Keratinocyte (primary cell): ENCODE data around the gene MTMR2. TPM values are rescaled to one million over a fixed set of nuclear protein-coding genes. Genes with fewer than 3 reads are reported as not detected.

Experiments
- DNase-seq: peaks from one replicate; pipeline ENCODE4 v3.0.0-alpha.2; 2011; ENCODE audit warnings: low read depth, missing footprints, low spot score
- FAIRE-seq: peaks from 2 replicates; lab custom pipeline; 2011; peaks lifted over from hg19 to GRCh38; lab: Jason Lieb, UNC
- H2AFZ ChIP-seq: 2 replicates; pipeline ENCODE4 v1.6.0; 2012; ENCODE audit warnings: low read length, control low read depth, inconsistent platforms; ENCODE audit not compliant: control insufficient read depth
- H3K27ac ChIP-seq: 2 replicates; pipeline ENCODE4 v1.5.1; 2011; ENCODE audit warnings: low read length; ENCODE audit not compliant: control insufficient read depth, insufficient read depth
- H3K27me3 ChIP-seq: 3 replicates; pipeline ENCODE4 v1.6.0; 2011; ENCODE audit warnings: low read length; ENCODE audit not compliant: control insufficient read depth, insufficient read depth; ENCODE audit errors: extremely low read depth
- H3K36me3 ChIP-seq, 2 experiments: 2 replicates in 1 of 2; 3 replicates in 1 of 2; pipeline ENCODE4 v1.5.1; 2011; ENCODE audit warnings: low read length in 2 of 2, mild to moderate bottlenecking in 1 of 2; ENCODE audit not compliant: control insufficient read depth in 2 of 2, insufficient read depth in 2 of 2; ENCODE audit errors: extremely low read depth in 1 of 2
- H3K4me1 ChIP-seq: 3 replicates; pipeline ENCODE4 v1.5.1; 2011; ENCODE audit warnings: low read length; ENCODE audit not compliant: control insufficient read depth, insufficient read depth; ENCODE audit errors: extremely low read depth
- H3K4me2 ChIP-seq: 3 replicates; pipeline ENCODE4 v1.6.0; 2011; ENCODE audit warnings: low read depth, low read length; ENCODE audit not compliant: control insufficient read depth, insufficient read depth; ENCODE audit errors: extremely low read depth
- H3K4me3 ChIP-seq, 3 experiments: fragments of 200-600 bp in 1 of 3; sonication (generic) in 1 of 3; 2 replicates in 2 of 3; 3 replicates in 1 of 3; pipeline ENCODE4 v1.5.1; 2011 to 2016; ENCODE audit warnings: low read length in 3 of 3, mild to moderate bottlenecking in 3 of 3, control low read depth in 2 of 3, inconsistent platforms in 1 of 3, low read depth in 1 of 3, mixed read lengths in 1 of 3, mixed run types in 1 of 3, moderate library complexity in 1 of 3; ENCODE audit not compliant: control insufficient read depth in 2 of 3, insufficient read depth in 2 of 3; ENCODE audit errors: extremely low read depth in 1 of 3
- H3K79me2 ChIP-seq: 2 replicates; pipeline ENCODE4 v1.6.0; 2012; ENCODE audit warnings: low read length; ENCODE audit not compliant: control insufficient read depth, insufficient read depth
- H3K9ac ChIP-seq: 3 replicates; pipeline ENCODE4 v1.6.0; 2011; ENCODE audit warnings: low read length; ENCODE audit not compliant: control insufficient read depth, insufficient read depth; ENCODE audit errors: extremely low read depth
- H3K9me1 ChIP-seq: 3 replicates; pipeline ENCODE4 v1.6.0; 2011; ENCODE audit warnings: low read length; ENCODE audit not compliant: control insufficient read depth, insufficient read depth; ENCODE audit errors: extremely low read depth
- H3K9me3 ChIP-seq: 2 replicates; pipeline ENCODE4 v1.5.1; 2012; ENCODE audit warnings: low read depth, low read length; ENCODE audit not compliant: control insufficient read depth
- H4K20me1 ChIP-seq: 3 replicates; pipeline ENCODE4 v1.6.0; 2011; ENCODE audit warnings: low read length; ENCODE audit not compliant: control insufficient read depth, insufficient read depth; ENCODE audit errors: extremely low read depth
- EZH2 ChIP-seq: IDR thresholded peaks from one replicate; pipeline ENCODE4 v1.6.1; 2012; ENCODE audit warnings: inconsistent platforms, mild to moderate bottlenecking, low read length, moderate library complexity
- dilution Hi-C: fragments of 300-500 bp; cut with MboI; formaldehyde crosslinking; loops from one replicate; pipeline ENCODE4 v1.7.0; 2020; ENCODE audit warnings: low sequenced_read_pairs; ENCODE audit not compliant: extremely low pct_ligation_motif_present
- polyA plus RNA-seq, 5 experiments: library from polyadenylated mRNA; depleted of rRNA in 3 of 5; stranded (reverse) in 3 of 5; stranded (forward) in 1 of 5; unstranded in 1 of 5; fragments of >200 nt; gene quantifications; 1 replicate in 1 of 5; 2 replicates in 3 of 5; 3 replicates in 1 of 5; pipeline versions ENCODE4 v1.2.1 to v1.2.3, GENCODE V29; 2011 to 2012; ENCODE audit warnings: missing spikeins in 2 of 5, low read depth in 1 of 5, low replicate concordance in 1 of 5
- TF ChIP-seq, protein P1 (sequence below), 3 experiments: IDR thresholded peaks in 1 of 3; conservative IDR thresholded peaks in 1 of 3; optimal IDR thresholded peaks in 1 of 3; 2 replicates in 2 of 3; 3 replicates in 1 of 3; pipeline versions ENCODE3 to v1.5.1; 2011; ENCODE audit warnings: low read length in 3 of 3, mild to moderate bottlenecking in 3 of 3, moderate library complexity in 2 of 3, control low read depth in 1 of 3, inconsistent platforms in 1 of 3; ENCODE audit not compliant: insufficient read depth in 2 of 3; ENCODE audit errors: extremely low read depth in 1 of 3

MTMR2 gene
- polyA plus RNA-seq, 1 donor (not counting 4 experiments of a cell fraction or from before 2014, with no cell fraction given), result 27.0 TPM

DNA sequence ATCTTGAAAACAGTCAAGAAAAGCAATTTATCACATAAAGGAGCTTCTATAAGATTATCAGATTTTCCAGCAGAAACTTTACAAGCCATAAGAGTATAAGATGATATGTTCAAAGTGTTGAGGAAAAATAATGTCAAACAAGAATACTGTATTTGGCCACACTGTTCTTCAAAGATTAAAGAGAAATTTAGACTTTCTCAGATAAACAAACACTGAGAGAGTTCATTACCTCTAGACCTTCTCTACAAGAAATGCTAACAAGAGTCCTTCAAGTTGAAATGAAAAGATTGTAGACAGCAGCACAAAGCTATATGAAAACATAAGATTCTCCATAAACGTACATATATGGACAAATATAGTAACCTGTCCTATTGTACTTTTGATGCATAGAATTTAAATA lies 8.0 kb upstream of the MTMR2 start:
- Histone ChIP-seq H4K20me1 (no peaks in the 10 kb centered on the region), H3K79me2 (no peaks in the 10 kb centered on the region), H3K4me2 (no peak overlapping the region), H3K9me1 (no peaks in the 10 kb centered on the region), H3K9me3 (no peaks in the 10 kb centered on the region), H3K36me3 (no peaks in the 10 kb centered on the region), H3K27ac (no peak overlapping the region), H3K4me1 (no peaks in the 10 kb centered on the region), H2AFZ (no peak overlapping the region), H3K27me3 (no peaks in the 10 kb centered on the region), H3K9ac (no peak overlapping the region), H3K4me3 (no peak overlapping the region)
- dilution Hi-C loops, result no loop called here
- FAIRE-seq, result no peak
- TF ChIP-seq, protein P1, sequence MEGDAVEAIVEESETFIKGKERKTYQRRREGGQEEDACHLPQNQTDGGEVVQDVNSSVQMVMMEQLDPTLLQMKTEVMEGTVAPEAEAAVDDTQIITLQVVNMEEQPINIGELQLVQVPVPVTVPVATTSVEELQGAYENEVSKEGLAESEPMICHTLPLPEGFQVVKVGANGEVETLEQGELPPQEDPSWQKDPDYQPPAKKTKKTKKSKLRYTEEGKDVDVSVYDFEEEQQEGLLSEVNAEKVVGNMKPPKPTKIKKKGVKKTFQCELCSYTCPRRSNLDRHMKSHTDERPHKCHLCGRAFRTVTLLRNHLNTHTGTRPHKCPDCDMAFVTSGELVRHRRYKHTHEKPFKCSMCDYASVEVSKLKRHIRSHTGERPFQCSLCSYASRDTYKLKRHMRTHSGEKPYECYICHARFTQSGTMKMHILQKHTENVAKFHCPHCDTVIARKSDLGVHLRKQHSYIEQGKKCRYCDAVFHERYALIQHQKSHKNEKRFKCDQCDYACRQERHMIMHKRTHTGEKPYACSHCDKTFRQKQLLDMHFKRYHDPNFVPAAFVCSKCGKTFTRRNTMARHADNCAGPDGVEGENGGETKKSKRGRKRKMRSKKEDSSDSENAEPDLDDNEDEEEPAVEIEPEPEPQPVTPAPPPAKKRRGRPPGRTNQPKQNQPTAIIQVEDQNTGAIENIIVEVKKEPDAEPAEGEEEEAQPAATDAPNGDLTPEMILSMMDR (optimal IDR thresholded peaks at IDR 0.05 in 1 of 3, IDR thresholded peaks at IDR 0.05 in 1 of 3, conservative IDR thresholded peaks at IDR 0.05 in 1 of 3; ENCODE audit: extremely low read depth in 1 of 3, insufficient read depth in 2 of 3, low read length in 3 of 3), result no peak
- TF ChIP-seq EZH2, result no peak
- DNase-seq, result no peak

DNA sequence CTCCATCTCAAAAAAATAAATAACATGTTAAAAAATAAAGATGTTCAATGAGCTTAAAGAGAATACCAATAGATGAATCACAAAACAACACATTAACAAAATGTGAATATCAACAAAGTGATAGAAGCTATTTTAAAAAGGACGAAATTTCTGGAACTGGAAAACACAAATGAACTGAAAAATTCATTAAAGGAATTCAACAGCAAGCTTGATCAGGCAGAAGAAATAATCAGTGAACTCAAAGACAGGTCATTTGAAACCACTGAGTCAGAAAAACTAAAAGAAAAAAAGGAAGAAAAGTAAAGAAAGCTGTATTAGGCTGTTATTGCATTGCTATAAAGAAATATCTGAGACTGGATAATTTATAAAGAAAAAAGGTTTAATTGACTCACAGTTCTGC lies 7.0 kb upstream of the MTMR2 start:
- H3K9me3 ChIP-seq, result no peaks in the 10 kb centered on the region
- FAIRE-seq (no peak), DNase-seq (no peak)
- H3K4me3 ChIP-seq, result no peak overlapping the region
- H3K4me1 ChIP-seq, result no peaks in the 10 kb centered on the region
- dilution Hi-C loops, result no loop called here
- no peak overlapping the region for H3K9ac ChIP-seq
- no peak overlapping the region for H2AFZ ChIP-seq
- H3K27ac ChIP-seq, result no peak overlapping the region
- no peaks in the 10 kb centered on the region for H4K20me1 ChIP-seq
- no peaks in the 10 kb centered on the region for H3K27me3 ChIP-seq
- TF ChIP-seq, protein P1 (optimal IDR thresholded peaks at IDR 0.05 in 1 of 3, IDR thresholded peaks at IDR 0.05 in 1 of 3, conservative IDR thresholded peaks at IDR 0.05 in 1 of 3; ENCODE audit: extremely low read depth in 1 of 3, insufficient read depth in 2 of 3, low read length in 3 of 3), result no peak
- TF ChIP-seq EZH2, result no peak
- H3K9me1 ChIP-seq, result no peaks in the 10 kb centered on the region
- H3K4me2 ChIP-seq, result no peak overlapping the region
- no peaks in the 10 kb centered on the region for H3K79me2 ChIP-seq
- no peaks in the 10 kb centered on the region for H3K36me3 ChIP-seq
